Activated T-helper 1 cell treated with anti-CD3 and anti-CD28 coated beads, Interleukin-2, amount 50 U/mL, for 16 hours (primary cell): ENCODE measurements around the gene WFDC6.
"Not testable (repeated sequence)": the region's sequence is repeated elsewhere in the genome, so short reads cannot be mapped to it uniquely, and the experiment has no call there.

Source experiments
- DNase-seq, 2 donors: peaks; one replicate each; pipeline ENCODE4 v3.0.0-alpha.2; 2020; ENCODE audit warnings: low read depth in 1 of 2, low spot score in 1 of 2

Gene WFDC6

GRCh38 chr20:45539382-45539781 is at the start of gene WFDC6:
WFDC6 (minus strand) TSS chr20:45539482; CDS start chr20:45539407, 75 bp downstream.
- DNase-seq: no peak

- DNase-seq: no peak
Observed at GRCh38 chr20:45588800-45589199, 49.5 kb upstream of the WFDC6 start.

GRCh38 chr20:45585986-45586385 is 46.7 kb upstream of the WFDC6 start:
- not testable (repeated sequence) for DNase-seq

GRCh38 chr20:45584294-45584693 is 45.0 kb upstream of the WFDC6 start:
- DNase-seq: not testable (repeated sequence)

- no peak for DNase-seq
Observed at GRCh38 chr20:45583502-45583901, 44.2 kb upstream of the WFDC6 start.

- no peak for DNase-seq
Observed at GRCh38 chr20:45581702-45582101, 42.4 kb upstream of the WFDC6 start.

GRCh38 chr20:45579184-45579583 is 39.9 kb upstream of the WFDC6 start, which contains the start of gene WFDC8:
WFDC8 (minus strand) TSS chr20:45579284; CDS start chr20:45579247, 37 bp downstream.
- no peak for DNase-seq

GRCh38 chr20:45578231-45578630 is 38.9 kb upstream of the WFDC6 start:
- DNase-seq: no peak

- no peak for DNase-seq
Observed at GRCh38 chr20:45576995-45577394, 37.7 kb upstream of the WFDC6 start.

GRCh38 chr20:45575931-45576330 is 36.6 kb upstream of the WFDC6 start:
- DNase-seq: no peak

- DNase-seq: not testable (repeated sequence)
Observed at GRCh38 chr20:45569650-45570049, 30.4 kb upstream of the WFDC6 start.

- no peak for DNase-seq
Observed at GRCh38 chr20:45564760-45565276, 25.5 kb upstream of the WFDC6 start.

- no peak for DNase-seq
Observed at GRCh38 chr20:45555198-45555597, 15.9 kb upstream of the WFDC6 start.

- DNase-seq: no peak
Observed at GRCh38 chr20:45552456-45552855, 13.2 kb upstream of the WFDC6 start.

- no peak for DNase-seq
Observed at GRCh38 chr20:45550765-45551164, 11.5 kb upstream of the WFDC6 start.

GRCh38 chr20:45548410-45548809 is 9.1 kb upstream of the WFDC6 start:
- DNase-seq: no peak

GRCh38 chr20:45547206-45547770 is 8.0 kb upstream of the WFDC6 start, which contains the start of gene EPPIN:
EPPIN (minus strand) TSS chr20:45547401; CDS start chr20:45547357, 44 bp downstream.
- DNase-seq: no peak

- no peak for DNase-seq
Observed at GRCh38 chr20:45545754-45546453, 6.6 kb upstream of the WFDC6 start.

- DNase-seq: no peak
Observed at GRCh38 chr20:45545351-45545750, 6.1 kb upstream of the WFDC6 start.

GRCh38 chr20:45538209-45538799 is 978 bp downstream of the WFDC6 start:
- DNase-seq: no peak

- DNase-seq: no peak
Observed at GRCh38 chr20:45527294-45527693, 12.0 kb downstream of the WFDC6 start.

GRCh38 chr20:45523821-45524220 is 15.5 kb downstream of the WFDC6 start:
- DNase-seq: no peak
